Lower leg skin (tissue), 4 donors: Measurements from ENCODE around the gene CDH13. TPM values are rescaled to one million over a fixed set of nuclear protein-coding genes. Genes with fewer than 3 reads are reported as not detected.

Experiments used
- DNase-seq, 2 donors: peaks; one replicate each; pipeline ENCODE4 v3.0.0-alpha.2; 2019; ENCODE audit warnings: low spot score in 2 of 2
- H3K4me3 ChIP-seq: fragments of 200-600 bp; sonication (generic); 2 replicates; pipeline ENCODE4 v1.5.1; 2017; ENCODE audit warnings: mild to moderate bottlenecking, low read depth; ENCODE audit not compliant: poor library complexity, severe bottlenecking
- POLR2A ChIP-seq, 2 donors: fragments of 450-650 bp; IDR thresholded peaks; one replicate each; pipeline ENCODE4 v1.6.1; 2016 to 2017; ENCODE audit warnings: antibody characterized with exemption in 2 of 2, mild to moderate bottlenecking in 1 of 2, moderate library complexity in 1 of 2
- WGBS, 2 donors: methylation state at CpG; one replicate each; pipeline ENCODE4 v1.1.5; 2018; 5-methylcytosine and 5-hydroxymethylcytosine counted together
- intact Hi-C: fragments of 100-400 bp; cut with DNase I; formaldehyde crosslinking; loops from one replicate; pipeline ENCODE4 v1.15.0; 2023; ENCODE audit warnings: low total_unique reads
- total RNA-seq, 4 donors: library from RNA; depleted of rRNA; stranded (reverse); fragments of >200 nt; gene quantifications; one replicate each; pipeline ENCODE4 v1.1.0, GENCODE V29; 2016
- TF ChIP-seq, protein P1 (sequence below), 3 donors: fragments of 450-650 bp; IDR thresholded peaks; one replicate each; pipeline ENCODE4 v1.5.1; 2016; ENCODE audit warnings: antibody characterized with exemption in 3 of 3, mild to moderate bottlenecking in 3 of 3, moderate library complexity in 2 of 3

CDH13 gene
- 100 to 1,000 TPM; 102 to 246 (median 155) TPM for total RNA-seq

DNA sequence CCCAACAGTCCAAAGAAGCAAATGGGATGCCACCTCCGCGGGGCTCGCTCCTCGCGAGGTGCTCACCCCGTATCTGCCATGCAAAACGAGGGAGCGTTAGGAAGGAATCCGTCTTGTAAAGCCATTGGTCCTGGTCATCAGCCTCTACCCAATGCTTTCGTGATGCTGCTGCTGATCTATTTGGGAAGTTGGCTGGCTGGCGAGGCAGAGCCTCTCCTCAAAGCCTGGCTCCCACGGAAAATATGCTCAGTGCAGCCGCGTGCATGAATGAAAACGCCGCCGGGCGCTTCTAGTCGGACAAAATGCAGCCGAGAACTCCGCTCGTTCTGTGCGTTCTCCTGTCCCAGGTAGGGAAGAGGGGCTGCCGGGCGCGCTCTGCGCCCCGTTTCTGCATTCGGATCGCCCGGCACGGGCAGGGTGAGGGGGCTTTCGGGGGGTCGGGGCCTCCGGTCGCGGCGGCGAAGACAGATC, at the start of gene CDH13:
Gene CDH13 (plus strand): TSS at position 179 of the 471 bp plus-strand sequence.
- intact Hi-C loops: no loop called here
- WGBS, 2 donors: 0 to 1% methylated on average over 33 to 38 of the region's 39 CpGs
- DNase-seq: peak; percentile 49 to 92
- TF ChIP-seq, protein P1, sequence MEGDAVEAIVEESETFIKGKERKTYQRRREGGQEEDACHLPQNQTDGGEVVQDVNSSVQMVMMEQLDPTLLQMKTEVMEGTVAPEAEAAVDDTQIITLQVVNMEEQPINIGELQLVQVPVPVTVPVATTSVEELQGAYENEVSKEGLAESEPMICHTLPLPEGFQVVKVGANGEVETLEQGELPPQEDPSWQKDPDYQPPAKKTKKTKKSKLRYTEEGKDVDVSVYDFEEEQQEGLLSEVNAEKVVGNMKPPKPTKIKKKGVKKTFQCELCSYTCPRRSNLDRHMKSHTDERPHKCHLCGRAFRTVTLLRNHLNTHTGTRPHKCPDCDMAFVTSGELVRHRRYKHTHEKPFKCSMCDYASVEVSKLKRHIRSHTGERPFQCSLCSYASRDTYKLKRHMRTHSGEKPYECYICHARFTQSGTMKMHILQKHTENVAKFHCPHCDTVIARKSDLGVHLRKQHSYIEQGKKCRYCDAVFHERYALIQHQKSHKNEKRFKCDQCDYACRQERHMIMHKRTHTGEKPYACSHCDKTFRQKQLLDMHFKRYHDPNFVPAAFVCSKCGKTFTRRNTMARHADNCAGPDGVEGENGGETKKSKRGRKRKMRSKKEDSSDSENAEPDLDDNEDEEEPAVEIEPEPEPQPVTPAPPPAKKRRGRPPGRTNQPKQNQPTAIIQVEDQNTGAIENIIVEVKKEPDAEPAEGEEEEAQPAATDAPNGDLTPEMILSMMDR (IDR thresholded peaks at IDR 0.05): no peak
- no peak for TF ChIP-seq POLR2A (IDR thresholded peaks at IDR 0.05)
- H3K4me3 ChIP-seq: peak within 1 kb of the TSS; percentile 53

DNA sequence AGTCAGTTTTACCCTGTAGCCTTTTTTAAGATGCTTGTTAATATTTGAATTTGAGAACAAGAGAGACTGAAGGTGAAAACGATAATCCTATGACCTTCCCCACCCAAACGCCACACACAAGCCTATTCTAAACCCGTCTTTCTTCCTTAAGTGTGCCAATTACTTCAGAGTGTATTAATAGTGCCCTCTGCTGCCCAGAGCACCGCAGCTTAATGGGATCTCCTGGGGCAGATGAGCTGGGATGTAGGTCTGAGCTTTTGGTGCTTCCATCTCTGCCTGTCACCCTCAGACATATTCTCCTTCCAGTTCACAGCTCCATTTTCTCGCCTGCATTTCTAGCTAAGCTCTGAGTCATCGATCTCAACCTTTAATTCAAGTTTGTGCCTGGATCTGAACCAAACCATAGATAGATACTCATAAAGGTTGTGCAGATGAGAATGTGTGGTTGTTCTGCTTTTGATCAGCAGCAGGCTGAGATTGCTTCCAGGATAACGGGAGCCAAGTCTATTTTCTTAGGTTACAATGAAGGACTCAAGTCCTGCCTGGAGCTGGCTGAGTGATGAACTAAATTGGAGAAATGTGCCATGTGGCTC, 46.4 kb upstream of the CDH13 start:
- WGBS, 2 donors: 23 to 25% methylated on average over 7 of the region's 7 CpGs
- DNase-seq: no peak
- intact Hi-C loops: no loop called here
- no peak for TF ChIP-seq POLR2A (IDR thresholded peaks at IDR 0.05)
- TF ChIP-seq, protein P1 (IDR thresholded peaks at IDR 0.05): no peak
- no peak overlapping the region for H3K4me3 ChIP-seq

DNA sequence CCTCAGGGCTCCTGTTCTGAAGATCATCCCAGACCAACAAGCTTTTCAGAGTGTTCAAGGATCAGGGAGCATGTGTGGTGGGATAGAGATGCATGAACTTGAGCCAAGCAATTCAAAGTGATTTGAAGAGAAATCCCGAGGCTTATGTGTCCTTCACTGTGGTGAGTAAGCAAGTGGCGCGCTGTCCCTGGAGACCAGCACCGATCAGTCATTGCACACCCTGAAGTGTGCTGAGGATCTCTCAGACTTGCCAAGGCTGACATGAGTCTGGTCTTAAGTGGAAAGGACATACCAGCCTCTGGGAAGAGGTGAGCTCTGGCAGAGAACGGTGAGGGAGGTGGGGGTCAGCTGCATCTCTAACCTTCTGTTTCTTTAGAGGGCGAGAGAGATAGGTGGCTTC, 43.8 kb upstream of the CDH13 start:
- DNase-seq: no peak
- intact Hi-C loops: no loop called here
- no peak for TF ChIP-seq POLR2A (IDR thresholded peaks at IDR 0.05)
- TF ChIP-seq, protein P1 (IDR thresholded peaks at IDR 0.05): no peak
- WGBS, 2 donors: 80 to 84% methylated on average over 6 of the region's 6 CpGs
- no peak overlapping the region for H3K4me3 ChIP-seq

DNA sequence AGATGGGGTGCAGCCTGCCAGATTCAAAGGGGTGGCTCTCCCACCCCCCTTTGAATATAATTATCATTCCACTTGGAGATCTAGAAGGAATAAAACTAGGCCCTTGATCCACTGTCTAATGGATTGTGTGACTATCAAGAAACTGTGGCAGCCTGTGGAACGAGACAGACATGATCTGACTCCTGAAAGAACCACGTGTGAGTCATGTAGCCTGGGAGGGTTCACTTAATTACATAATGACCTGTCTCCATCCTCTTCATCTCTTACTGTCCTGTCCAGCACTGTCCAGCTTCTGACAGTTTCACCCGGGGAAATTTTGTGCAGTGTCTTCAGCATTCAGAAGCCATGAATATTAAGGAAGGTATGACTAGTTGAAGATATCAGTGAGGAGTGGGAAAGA, 43.3 kb upstream of the CDH13 start:
- no peak for TF ChIP-seq POLR2A (IDR thresholded peaks at IDR 0.05)
- TF ChIP-seq, protein P1 (IDR thresholded peaks at IDR 0.05): no peak
- intact Hi-C loops: no loop called here
- 42 to 56% methylated on average over 3 of the region's 3 CpGs for WGBS, 2 donors
- no peak overlapping the region for H3K4me3 ChIP-seq
- no peak for DNase-seq

DNA sequence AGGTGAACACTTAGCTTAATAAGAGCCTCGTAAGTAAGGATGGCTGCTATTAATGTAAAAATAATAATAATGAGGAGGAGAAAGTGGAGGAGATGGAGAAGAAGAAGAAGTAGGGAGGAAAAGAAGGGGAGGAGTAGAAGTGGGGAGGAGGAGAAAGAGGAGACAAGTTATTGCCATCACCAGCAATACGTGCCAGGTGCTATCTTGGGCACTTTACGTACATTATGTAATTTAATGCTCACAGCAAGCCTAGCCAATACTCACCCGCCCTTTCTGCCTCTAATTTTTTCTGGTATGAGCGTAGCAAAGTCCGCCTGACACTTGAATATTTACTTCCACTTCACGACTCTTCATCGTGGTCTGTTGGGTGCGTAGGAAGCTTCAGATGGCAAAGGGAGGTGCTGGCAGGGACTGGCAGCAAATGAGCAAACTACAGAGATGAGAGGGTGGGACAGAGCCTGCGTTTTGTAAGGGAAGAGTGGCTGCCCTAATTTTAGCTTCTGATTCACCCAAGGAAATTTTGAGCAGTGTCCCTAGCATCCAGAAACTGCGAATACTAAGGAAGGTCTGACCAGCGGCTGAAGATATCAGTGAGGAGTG, 42.1 kb upstream of the CDH13 start:
- DNase-seq: no peak
- H3K4me3 ChIP-seq: no peak overlapping the region
- WGBS, 2 donors: 50 to 63% methylated on average over 12 of the region's 12 CpGs
- TF ChIP-seq POLR2A (IDR thresholded peaks at IDR 0.05): no peak
- intact Hi-C loops: no loop called here

DNA sequence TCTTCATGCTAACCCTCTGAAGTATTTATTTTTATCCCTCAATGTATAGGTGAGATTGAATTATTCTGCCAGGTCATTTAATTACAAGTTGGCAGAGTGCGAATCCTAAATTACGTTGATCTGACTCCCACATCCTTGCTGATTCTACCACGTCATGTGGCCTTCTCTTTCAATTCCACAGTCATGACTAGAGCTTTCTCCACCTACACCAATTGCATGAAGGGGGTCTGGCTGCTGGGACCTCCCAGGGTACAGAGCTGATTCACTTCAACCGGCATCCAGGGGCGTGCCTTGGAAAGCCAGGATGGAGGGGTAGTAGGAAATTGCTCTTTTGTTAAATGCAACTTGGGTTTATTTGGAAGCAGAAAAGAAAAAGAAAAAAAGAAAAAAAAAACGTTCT, 41.1 kb upstream of the CDH13 start:
- WGBS, 2 donors: 73 to 78% methylated on average over 6 of the region's 6 CpGs
- TF ChIP-seq, protein P1 (IDR thresholded peaks at IDR 0.05): no peak
- TF ChIP-seq POLR2A (IDR thresholded peaks at IDR 0.05): no peak
- intact Hi-C loops: no loop called here
- no peak for DNase-seq
- no peak overlapping the region for H3K4me3 ChIP-seq
